ENCODE data around the gene IFT74.

DNA sequence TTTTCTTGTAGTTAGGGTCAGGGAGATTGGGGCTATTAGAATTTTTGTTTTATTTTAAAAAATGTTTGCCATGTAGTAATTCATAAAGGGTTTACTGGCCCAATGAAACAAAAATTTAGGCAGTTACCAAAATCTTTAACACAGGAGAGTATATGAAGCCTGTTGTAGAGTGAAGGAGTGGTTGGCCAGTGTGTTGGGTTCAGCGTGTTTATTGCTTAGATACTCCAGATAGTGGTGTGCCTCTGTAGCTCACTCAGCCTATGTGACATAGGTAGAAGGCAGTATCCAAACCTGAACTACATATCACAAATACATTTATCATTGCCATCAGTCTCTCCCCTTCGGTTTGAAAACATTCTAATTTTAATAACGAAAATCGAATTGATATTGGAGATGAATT is 154.0 kb downstream of the IFT74 start:
- TF ChIP-seq, protein P1, sequence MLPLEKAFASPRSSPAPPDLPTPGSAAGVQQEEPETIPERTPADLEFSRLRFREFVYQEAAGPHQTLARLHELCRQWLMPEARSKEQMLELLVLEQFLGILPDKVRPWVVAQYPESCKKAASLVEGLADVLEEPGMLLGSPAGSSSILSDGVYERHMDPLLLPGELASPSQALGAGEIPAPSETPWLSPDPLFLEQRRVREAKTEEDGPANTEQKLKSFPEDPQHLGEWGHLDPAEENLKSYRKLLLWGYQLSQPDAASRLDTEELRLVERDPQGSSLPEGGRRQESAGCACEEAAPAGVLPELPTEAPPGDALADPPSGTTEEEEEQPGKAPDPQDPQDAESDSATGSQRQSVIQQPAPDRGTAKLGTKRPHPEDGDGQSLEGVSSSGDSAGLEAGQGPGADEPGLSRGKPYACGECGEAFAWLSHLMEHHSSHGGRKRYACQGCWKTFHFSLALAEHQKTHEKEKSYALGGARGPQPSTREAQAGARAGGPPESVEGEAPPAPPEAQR (CRISPR knock-in tag; IDR thresholded peaks at IDR 0.05), result no peak
- TF ChIP-seq, protein P2, sequence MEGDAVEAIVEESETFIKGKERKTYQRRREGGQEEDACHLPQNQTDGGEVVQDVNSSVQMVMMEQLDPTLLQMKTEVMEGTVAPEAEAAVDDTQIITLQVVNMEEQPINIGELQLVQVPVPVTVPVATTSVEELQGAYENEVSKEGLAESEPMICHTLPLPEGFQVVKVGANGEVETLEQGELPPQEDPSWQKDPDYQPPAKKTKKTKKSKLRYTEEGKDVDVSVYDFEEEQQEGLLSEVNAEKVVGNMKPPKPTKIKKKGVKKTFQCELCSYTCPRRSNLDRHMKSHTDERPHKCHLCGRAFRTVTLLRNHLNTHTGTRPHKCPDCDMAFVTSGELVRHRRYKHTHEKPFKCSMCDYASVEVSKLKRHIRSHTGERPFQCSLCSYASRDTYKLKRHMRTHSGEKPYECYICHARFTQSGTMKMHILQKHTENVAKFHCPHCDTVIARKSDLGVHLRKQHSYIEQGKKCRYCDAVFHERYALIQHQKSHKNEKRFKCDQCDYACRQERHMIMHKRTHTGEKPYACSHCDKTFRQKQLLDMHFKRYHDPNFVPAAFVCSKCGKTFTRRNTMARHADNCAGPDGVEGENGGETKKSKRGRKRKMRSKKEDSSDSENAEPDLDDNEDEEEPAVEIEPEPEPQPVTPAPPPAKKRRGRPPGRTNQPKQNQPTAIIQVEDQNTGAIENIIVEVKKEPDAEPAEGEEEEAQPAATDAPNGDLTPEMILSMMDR (IDR thresholded peaks at IDR 0.05), result no peak
- no peak for TF ChIP-seq ZNF219 (CRISPR knock-in tag; IDR thresholded peaks at IDR 0.05; ENCODE audit: borderline replicate concordance)
- no peak for TF ChIP-seq SMAD3 (CRISPR knock-in tag; IDR thresholded peaks at IDR 0.05; ENCODE audit: borderline replicate concordance)
- TF ChIP-seq ATF2 (CRISPR knock-in tag; IDR thresholded peaks at IDR 0.05; ENCODE audit: borderline replicate concordance, low read depth), result no peak
- no peak for TF ChIP-seq ZNF121 (CRISPR knock-in tag; IDR thresholded peaks at IDR 0.05)
- TF ChIP-seq FOXJ3 (CRISPR knock-in tag; IDR thresholded peaks at IDR 0.05; ENCODE audit: borderline replicate concordance), result no peak
- TF ChIP-seq NR2C2 (CRISPR knock-in tag; IDR thresholded peaks at IDR 0.05), result no peak
- no peak for TF ChIP-seq JUN (CRISPR knock-in tag; IDR thresholded peaks at IDR 0.05)

Measured in WTC11 (cell line).